GM23338 (cell line): Measurements from ENCODE around the gene DGCR8. TPM values are rescaled to one million over a fixed set of nuclear protein-coding genes. Genes with fewer than 3 reads are reported as not detected.

ENCODE experiments used
- ATAC-seq: fragments of 200-7000 bp; cut with Tn5 transposase; 3 replicates; pipeline ENCODE4 v1.9.1; 2020
- DNase-seq: peaks from one replicate; pipeline ENCODE4 v3.0.0-alpha.2; 2015; ENCODE audit warnings: low spot score
- H2AFZ ChIP-seq: fragments of 200-600 bp; sonication (generic); 2 replicates; pipeline ENCODE4 v1.8.0; 2016; ENCODE audit warnings: antibody characterized with exemption, mild to moderate bottlenecking, moderate library complexity
- H3F3A ChIP-seq: fragments of 200-600 bp; sonication (generic); replicated peaks from 2 replicates; pipeline ENCODE4 v1.8.0; 2017; ENCODE audit warnings: antibody characterized with exemption, mixed run types, low read depth
- H3K27ac ChIP-seq: fragments of 200-600 bp; sonication (generic); 2 replicates; pipeline ENCODE4 v1.6.1; 2016; ENCODE audit warnings: low read depth
- H3K27me3 ChIP-seq: fragments of 200-600 bp; sonication (generic); 2 replicates; pipeline ENCODE4 v1.8.0; 2016; ENCODE audit warnings: mild to moderate bottlenecking, mixed run types, moderate library complexity; ENCODE audit not compliant: insufficient read depth
- H3K36me3 ChIP-seq: fragments of 200-600 bp; sonication (generic); 2 replicates; pipeline ENCODE4 v1.8.0; 2016; ENCODE audit warnings: mild to moderate bottlenecking; ENCODE audit not compliant: insufficient read depth
- H3K4me1 ChIP-seq: fragments of 200-600 bp; sonication (generic); 2 replicates; pipeline ENCODE4 v1.8.0; 2016; ENCODE audit warnings: mild to moderate bottlenecking, moderate library complexity; ENCODE audit not compliant: insufficient read depth
- H3K4me2 ChIP-seq: fragments of 200-600 bp; sonication (generic); 2 replicates; pipeline ENCODE4 v1.7.1; 2017; ENCODE audit warnings: mixed run types
- H3K4me3 ChIP-seq: fragments of 200-600 bp; sonication (generic); 2 replicates; pipeline ENCODE4 v1.6.1; 2016; ENCODE audit warnings: mixed run types
- H3K79me2 ChIP-seq: fragments of 200-600 bp; sonication (generic); replicated peaks from 2 replicates; pipeline ENCODE4 v1.8.0; 2017; ENCODE audit warnings: mild to moderate bottlenecking; ENCODE audit not compliant: insufficient read depth
- H3K9me2 ChIP-seq: fragments of 200-600 bp; sonication (generic); 2 replicates; pipeline ENCODE4 v1.8.0; 2017; ENCODE audit not compliant: insufficient read depth
- H4K20me1 ChIP-seq: fragments of 200-600 bp; sonication (generic); replicated peaks from 2 replicates; pipeline ENCODE4 v1.8.0; 2017; ENCODE audit warnings: mild to moderate bottlenecking; ENCODE audit not compliant: insufficient read depth
- H3K27ac Mint-ChIP-seq: 2 replicates; pipeline ENCODE4 v1.8.0; 2020; ENCODE audit warnings: inconsistent platforms, mild to moderate bottlenecking, moderate library complexity, mixed read lengths
- H3K27me3 Mint-ChIP-seq: 3 replicates; pipeline ENCODE4 v1.8.0; 2022; ENCODE audit warnings: low read depth, mild to moderate bottlenecking, moderate library complexity, mixed read lengths, inconsistent platforms; ENCODE audit not compliant: insufficient read depth, poor library complexity
- H3K36me3 Mint-ChIP-seq: 3 replicates; pipeline ENCODE4 v1.8.0; 2021; ENCODE audit warnings: low read depth, mild to moderate bottlenecking, inconsistent platforms, moderate library complexity, mixed read lengths
- H3K4me1 Mint-ChIP-seq: 3 replicates; pipeline ENCODE4 v1.8.0; 2020; ENCODE audit warnings: mild to moderate bottlenecking, inconsistent platforms, mixed read lengths
- H3K4me3 Mint-ChIP-seq: 3 replicates; pipeline ENCODE4 v1.8.0; 2021; ENCODE audit warnings: moderate library complexity, mild to moderate bottlenecking, inconsistent platforms, mixed read lengths
- H3K9me3 Mint-ChIP-seq: 3 replicates; pipeline ENCODE4 v1.8.0; 2020; ENCODE audit warnings: moderate library complexity, mild to moderate bottlenecking, inconsistent platforms, mixed read lengths
- CTCF ChIP-seq, 2 experiments: fragments of 200-600 bp in 1 of 2; sonication (generic) in 1 of 2; conservative IDR thresholded peaks; 2 replicates each; pipeline versions ENCODE4 v1.5.1 to v1.6.1; 2016 to 2017; ENCODE audit warnings: antibody characterized with exemption in 2 of 2, low read depth in 2 of 2, mild to moderate bottlenecking in 2 of 2, moderate library complexity in 1 of 2
- EZH2 ChIP-seq: fragments of 200-600 bp; sonication (generic); IDR thresholded peaks from one replicate; pipeline ENCODE4 v1.8.0; 2017; ENCODE audit warnings: antibody characterized with exemption, mild to moderate bottlenecking, low read depth; ENCODE audit not compliant: unreplicated experiment
- EZH2phosphoT487 ChIP-seq: fragments of 200-600 bp; sonication (generic); IDR thresholded peaks from one replicate; pipeline ENCODE4 v1.8.1; 2018; ENCODE audit warnings: antibody characterized with exemption; ENCODE audit not compliant: unreplicated experiment
- JUNB ChIP-seq: IDR thresholded peaks from one replicate; pipeline ENCODE4 v1.6.1; 2016; ENCODE audit warnings: antibody characterized with exemption; ENCODE audit not compliant: unreplicated experiment
- NANOG ChIP-seq: IDR thresholded peaks from 2 replicates; pipeline ENCODE4 v1.6.1; 2016; ENCODE audit warnings: antibody characterized with exemption, borderline replicate concordance
- POLR2AphosphoS5 ChIP-seq: IDR thresholded peaks from 2 replicates; pipeline ENCODE4 v1.6.1; 2016; ENCODE audit warnings: antibody characterized with exemption, low read depth
- ZNF114 ChIP-seq: fragments of 250-450 bp; sonication (Bioruptor Pico); IDR thresholded peaks from 2 replicates; pipeline ENCODE4 v1.5.0; 2020; ENCODE audit warnings: mild to moderate bottlenecking, moderate library complexity
- ZNF462 ChIP-seq: fragments of 250-450 bp; sonication (Bioruptor Pico); IDR thresholded peaks from 2 replicates; pipeline ENCODE4 v1.5.0; 2020; ENCODE audit warnings: mild to moderate bottlenecking, moderate library complexity
- polyA plus RNA-seq: library from polyadenylated mRNA; unstranded; fragments of >200 nt; fragmentation: Nextera tagmentation; extraction: Ambion mirVana; gene quantifications from 2 replicates; pipeline ENCODE4 v1.2.1, GENCODE V29; 2016
- total RNA-seq: library from RNA; depleted of rRNA; stranded (reverse); fragments of >200 nt; shearing (Covaris generic); gene quantifications from 2 replicates; pipeline ENCODE4 v1.2.3, GENCODE V29; 2014

DGCR8 gene
- total and polyA plus RNA-seq, 2 experiments from 2014 or later = 12.2 to 48.9 TPM

- Mint-ChIP-seq H3K36me3 (no peaks in the 10 kb centered on the region; the same call in 2 of the 3 replicates), H3K9me3 (no peaks in the 10 kb centered on the region), H3K4me3 (no peak overlapping the region), H3K27me3 (peaks cover 10% of the 10 kb centered on the region), H3K4me1 (no peaks in the 10 kb centered on the region), H3K27ac (no peak overlapping the region)
- TF ChIP-seq EZH2phosphoT487 (no peak), CTCF (conservative IDR thresholded peaks at IDR 0.05; ENCODE audit: low read depth in 2 of 2) (0 out of 4 replicates have a peak, but pooled peaks of 1 of the 2 experiments have one; percentile 0), EZH2 (no peak), JUNB (no peak), NANOG (no peak), POLR2AphosphoS5 (no peak), ZNF462 (no peak), ZNF114 (no peak)
- Histone ChIP-seq H3K9me2 (no peaks in the 10 kb centered on the region), H3F3A (no peaks in the 10 kb centered on the region), H3K4me1 (no peaks in the 10 kb centered on the region), H3K27ac (no peak overlapping the region), H4K20me1 (no peaks in the 10 kb centered on the region), H3K79me2 (no peaks in the 10 kb centered on the region), H3K4me3 (no peak overlapping the region), H2AFZ (no peak overlapping the region), H3K36me3 (no peaks in the 10 kb centered on the region), H3K27me3 (no peaks in the 10 kb centered on the region), H3K4me2 (no peak overlapping the region)
- no peak for DNase-seq
- no peak for ATAC-seq
Measured at GRCh38 chr22:20038574-20038973, 41.5 kb upstream of the DGCR8 start.
